GM08714 (cell line): Measurements from ENCODE around the gene PRDM15.
A peak's percentile ranks its signal among the peaks of the same experiment; 100 is the strongest.

ENCODE experiments used
- H3K4me3 ChIP-seq: fragments of 200-500 bp; sonication (Bioruptor generic); 2 replicates; pipeline ENCODE4 v1.5.1; 2014; ENCODE audit warnings: mild to moderate bottlenecking, low read length, inconsistent platforms
- ZNF274 ChIP-seq: IDR thresholded peaks from 2 replicates; pipeline ENCODE4 v1.6.1; 2012; ENCODE audit warnings: mild to moderate bottlenecking, low read depth, low read length

Gene PRDM15

GRCh38 chr21:41768437-41769042 lies 110.6 kb downstream of the PRDM15 start:
- peak overlapping the region; percentile 38; the same call in 1 of the 2 replicates for H3K4me3 ChIP-seq
- TF ChIP-seq ZNF274, result no peak

GRCh38 chr21:41767606-41768436 lies 111.3 kb downstream of the PRDM15 start:
- H3K4me3 ChIP-seq, result no peak overlapping the region

GRCh38 chr21:41766883-41767605 lies 112.1 kb downstream of the PRDM15 start, which contains the start of gene RIPK4:
Gene RIPK4, minus strand, starts transcription at chr21:41767052. Its CDS starts 11 bp downstream, at chr21:41767041.
- peak within 1 kb of the TSS; percentile 59 for H3K4me3 ChIP-seq
- TF ChIP-seq ZNF274, result no peak

More at GRCh38 chr21:41767606-41768436, 111.3 kb downstream of the PRDM15 start:
- TF ChIP-seq ZNF274, result no peak

DNA sequence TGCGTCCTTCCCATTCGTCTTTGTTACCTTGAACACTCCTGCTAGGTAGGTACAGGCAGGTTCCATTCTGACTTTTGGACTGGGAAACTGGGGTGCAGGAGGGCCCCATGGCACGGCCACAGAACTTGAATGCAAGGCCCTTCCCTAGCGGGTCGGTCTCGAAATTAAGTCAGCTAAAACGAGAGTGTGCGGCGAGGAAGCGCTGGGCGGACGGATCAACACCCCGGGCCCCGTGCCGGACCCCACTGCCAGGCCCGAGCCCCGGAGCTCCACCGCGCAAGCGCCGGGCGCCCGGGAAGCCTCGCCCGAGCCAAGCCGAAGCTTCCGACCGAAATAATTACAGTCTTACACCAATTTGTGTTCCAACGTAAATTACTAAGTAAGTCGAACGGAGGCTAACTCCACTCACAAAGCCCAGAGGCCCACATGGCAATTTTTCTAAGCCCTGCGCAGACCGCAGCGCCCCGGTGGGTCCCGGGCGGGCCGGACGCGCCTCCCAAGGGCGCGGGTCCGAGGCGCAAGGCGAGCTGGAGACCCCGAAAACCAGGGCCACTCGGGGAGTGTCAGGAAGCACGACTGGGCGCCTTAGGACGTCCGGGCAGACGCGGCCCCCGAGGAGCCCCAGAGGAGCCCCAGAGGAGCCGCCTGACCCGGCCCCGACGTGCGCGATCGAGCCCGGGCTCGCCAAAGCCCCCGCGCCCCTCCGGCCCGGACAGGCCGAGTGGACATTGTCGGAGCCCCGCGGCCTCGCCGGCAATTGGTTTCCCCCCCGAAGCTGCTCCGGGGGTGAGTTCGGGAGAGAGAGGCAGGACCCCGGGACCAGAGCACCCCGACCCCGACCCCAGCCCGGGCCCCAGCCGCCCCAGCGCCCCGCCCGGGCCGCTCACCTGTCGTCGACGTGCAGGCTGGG lies 112.9 kb downstream of the PRDM15 start:
- peak overlapping the region; percentile 59 for H3K4me3 ChIP-seq
- TF ChIP-seq ZNF274, result no peak

DNA sequence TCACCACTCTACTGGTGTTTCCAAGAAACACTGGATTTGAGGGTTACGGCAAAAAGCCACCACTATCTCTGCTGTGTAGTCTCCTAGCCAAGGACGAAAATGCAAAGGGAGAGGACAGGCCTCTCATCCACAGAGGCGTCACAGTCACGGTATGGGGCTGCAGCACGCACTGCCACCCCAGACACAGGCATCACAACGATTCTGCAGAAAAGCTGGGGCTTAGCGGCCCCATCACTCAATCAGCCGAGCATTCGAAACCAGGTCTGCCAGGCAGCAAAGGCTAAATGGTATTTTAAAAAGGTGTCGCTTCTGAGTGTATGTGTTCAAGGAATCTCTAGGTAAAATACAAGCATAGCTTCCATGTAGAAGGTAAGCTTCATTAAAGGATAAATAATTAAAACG lies 113.7 kb downstream of the PRDM15 start:
- H3K4me3 ChIP-seq, result no peak overlapping the region
- TF ChIP-seq ZNF274, result no peak

- no peak overlapping the region for H3K4me3 ChIP-seq
- TF ChIP-seq ZNF274, result no peak
Observed at GRCh38 chr21:41764558-41765419, 114.4 kb downstream of the PRDM15 start.

DNA sequence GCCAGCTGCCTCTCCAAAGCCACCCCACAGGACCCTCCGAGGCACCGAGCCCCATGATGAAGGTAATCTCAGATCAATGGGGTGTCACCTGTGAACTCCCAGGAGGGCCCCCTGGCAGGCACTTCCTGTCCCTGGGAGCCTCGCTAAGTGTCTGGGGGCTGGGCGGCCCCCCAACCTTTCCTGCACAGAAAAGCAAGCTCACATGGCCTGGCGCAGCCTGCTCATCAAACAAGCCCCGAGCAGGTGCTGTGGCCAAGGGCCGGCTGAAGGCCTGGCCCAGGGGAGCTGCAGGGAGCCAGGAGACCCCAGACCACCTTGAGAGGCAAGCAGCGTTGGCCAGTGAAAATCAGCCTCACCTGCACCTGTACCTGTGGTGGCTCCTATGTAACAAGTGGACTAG lies 115.1 kb downstream of the PRDM15 start:
- H3K4me3 ChIP-seq, result no peak overlapping the region
- TF ChIP-seq ZNF274, result no peak

- no peak overlapping the region for H3K4me3 ChIP-seq
- TF ChIP-seq ZNF274, result no peak
Observed at GRCh38 chr21:41763398-41763931, 115.7 kb downstream of the PRDM15 start.

GRCh38 chr21:41762753-41763152 lies 116.4 kb downstream of the PRDM15 start:
- no peak overlapping the region for H3K4me3 ChIP-seq
- no peak for TF ChIP-seq ZNF274

- no peak for TF ChIP-seq ZNF274
- no peak overlapping the region for H3K4me3 ChIP-seq
Observed at GRCh38 chr21:41761934-41762635, 117.1 kb downstream of the PRDM15 start.

GRCh38 chr21:41761211-41761933 lies 117.8 kb downstream of the PRDM15 start:
- TF ChIP-seq ZNF274, result no peak
- H3K4me3 ChIP-seq, result no peak overlapping the region

DNA sequence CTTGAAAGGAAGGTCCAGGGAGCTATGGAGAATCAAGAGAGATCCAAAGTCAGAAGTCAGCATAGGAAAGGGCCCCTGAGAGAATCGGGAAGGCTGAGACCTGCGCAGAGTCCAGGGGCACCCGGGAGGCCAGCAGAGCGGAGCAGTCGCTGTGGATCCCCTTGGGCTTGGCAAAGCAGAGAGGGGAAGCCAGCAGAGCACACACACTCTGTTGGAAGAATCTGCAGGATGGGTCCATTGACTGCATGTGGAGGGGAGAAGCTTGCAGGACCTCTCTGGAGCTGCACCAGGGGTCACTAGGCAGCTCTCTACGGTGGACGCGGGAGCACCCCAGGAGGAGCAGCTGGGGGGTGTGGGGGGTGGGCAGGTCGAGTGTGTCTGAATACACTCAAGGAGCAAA lies 118.7 kb downstream of the PRDM15 start:
- H3K4me3 ChIP-seq, result no peak overlapping the region
- TF ChIP-seq ZNF274, result no peak
